C4-2B (cell line): Measurements from ENCODE around the gene C1S.
"Not testable (repeated sequence)": the region's sequence is repeated elsewhere in the genome, so short reads cannot be mapped to it uniquely, and the experiment has no call there.

Experiments
- CTCF ChIP-seq: fragments of 450-650 bp; conservative IDR thresholded peaks from 2 replicates; pipeline ENCODE4 v1.5.1; 2017; ENCODE audit warnings: mild to moderate bottlenecking
- ZFX ChIP-seq: fragments of 450-650 bp; IDR thresholded peaks from 2 replicates; pipeline ENCODE4 v1.6.1; 2017

- not testable (repeated sequence) for TF ChIP-seq CTCF, ZFX
Measured at GRCh38 chr12:7049973-7050372, 10.5 kb upstream of the C1S start.
